22Rv1 (cell line): ENCODE results near the gene HNRNPF.

Experiments used
- CTCF ChIP-seq: fragments of 450-650 bp; IDR thresholded peaks from 2 replicates; pipeline ENCODE4 v1.5.1; 2017; ENCODE audit warnings: mild to moderate bottlenecking
- ZFX ChIP-seq: fragments of 450-650 bp; IDR thresholded peaks from 2 replicates; pipeline ENCODE4 v1.6.1; 2017; ENCODE audit warnings: antibody characterized with exemption, borderline replicate concordance

GRCh38 chr10:43387678-43388032 lies 21.3 kb downstream of the HNRNPF start:
- no peak for TF ChIP-seq CTCF
- TF ChIP-seq ZFX: no peak
